Thyroid gland (tissue), 4 donors: ENCODE results near the gene TESMIN.

ENCODE experiments used
- CTCF ChIP-seq, 6 experiments: fragments of 200-600 bp in 3 of 6; fragments of 450-650 bp in 3 of 6; sonication (generic) in 3 of 6; IDR thresholded peaks; one replicate each; pipeline ENCODE4 v1.5.1; 2016 to 2019; ENCODE audit warnings: antibody characterized with exemption in 6 of 6, mild to moderate bottlenecking in 2 of 6, inconsistent platforms in 1 of 6, moderate library complexity in 1 of 6
- POLR2A ChIP-seq, 2 donors: fragments of 450-650 bp; IDR thresholded peaks; one replicate each; pipeline ENCODE4 v1.6.1; 2017; ENCODE audit warnings: antibody characterized with exemption in 2 of 2, mild to moderate bottlenecking in 2 of 2, moderate library complexity in 1 of 2

GRCh38 chr11:68686486-68686885 is 64.8 kb downstream of the TESMIN start:
- TF ChIP-seq POLR2A (IDR thresholded peaks at IDR 0.05) (no peak), CTCF (IDR thresholded peaks at IDR 0.05) (no peak)
